Stimulated activated CD4-positive, alpha-beta T cell treated with anti-CD3 and anti-CD28 coated beads, Interleukin-1b, Interleukin-23, amount 100 ng/mL, for 48 hours (primary cell): ENCODE results near the gene PDZRN3.

Experiments used
- DNase-seq: peaks from one replicate; pipeline ENCODE4 v3.0.0-alpha.2; 2020

The PDZRN3 gene

GRCh38 chr3:73448041-73448440, 176.7 kb downstream of the PDZRN3 start:
- no peak for DNase-seq

DNA sequence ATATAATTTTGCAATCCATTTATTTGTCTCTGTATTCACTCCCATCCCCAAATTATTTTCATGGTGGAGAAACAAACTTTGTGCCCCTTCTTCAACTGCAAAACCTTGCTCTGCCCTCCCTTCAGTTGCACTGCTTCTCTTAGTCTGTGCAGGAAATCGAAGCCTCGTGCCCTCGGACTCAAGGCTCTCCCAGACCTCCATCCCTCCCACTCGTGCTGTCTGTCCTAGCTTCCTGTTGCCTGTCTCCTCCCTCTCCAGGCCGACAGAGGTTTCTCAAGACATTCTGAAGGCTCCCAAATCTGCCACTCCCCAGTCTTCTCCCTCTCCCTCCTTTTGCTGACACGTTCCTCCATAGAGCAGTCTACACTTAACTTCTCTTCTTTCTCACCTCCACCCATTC, 177.6 kb downstream of the PDZRN3 start:
- no peak for DNase-seq

GRCh38 chr3:73446467-73447110, 178.2 kb downstream of the PDZRN3 start:
- DNase-seq = no peak

- DNase-seq = no peak
Observed at GRCh38 chr3:73442886-73443285, 181.9 kb downstream of the PDZRN3 start.

GRCh38 chr3:73442152-73442551, 182.6 kb downstream of the PDZRN3 start:
- no peak for DNase-seq

DNA sequence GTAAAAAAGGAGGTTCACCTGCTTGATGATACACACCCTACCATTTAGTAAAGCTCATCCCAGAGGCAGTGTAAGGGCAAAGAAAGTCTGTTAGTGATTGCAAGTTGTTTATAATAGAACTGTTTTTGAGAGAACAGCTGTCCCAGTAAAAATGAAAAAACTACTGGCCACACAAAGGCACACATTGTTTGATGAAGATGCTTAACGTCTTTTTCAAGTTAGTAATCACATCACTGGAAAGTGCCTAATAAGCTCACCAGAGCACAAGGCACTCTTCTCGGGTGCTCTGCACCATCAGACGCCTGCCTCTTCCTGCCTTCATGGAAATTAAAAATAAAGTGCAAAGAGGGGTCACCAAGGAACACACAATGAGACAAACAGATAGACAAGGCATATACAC, 186.9 kb downstream of the PDZRN3 start:
- no peak for DNase-seq

DNA sequence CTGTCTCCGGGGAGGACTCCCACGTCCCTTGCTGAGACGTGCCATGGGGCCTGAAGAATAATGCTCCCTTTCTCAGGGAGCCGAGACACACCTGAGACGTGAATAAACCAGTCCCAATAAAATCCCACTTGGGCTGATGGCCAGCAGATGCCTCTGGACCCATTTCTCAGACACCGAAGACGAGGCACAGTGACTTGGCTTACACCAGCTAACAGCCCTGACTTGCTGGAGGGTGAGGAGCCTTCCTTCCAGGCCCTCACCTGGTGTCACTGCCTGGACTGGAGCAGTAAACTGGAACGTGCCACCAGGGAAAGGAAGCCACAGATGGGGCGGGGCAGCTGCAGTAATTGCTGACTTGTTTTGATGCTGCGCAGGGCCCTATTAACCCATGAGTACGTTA, 189.7 kb downstream of the PDZRN3 start:
- DNase-seq = no peak

- DNase-seq = no peak
Observed at GRCh38 chr3:73433687-73434086, 191.1 kb downstream of the PDZRN3 start.

DNA sequence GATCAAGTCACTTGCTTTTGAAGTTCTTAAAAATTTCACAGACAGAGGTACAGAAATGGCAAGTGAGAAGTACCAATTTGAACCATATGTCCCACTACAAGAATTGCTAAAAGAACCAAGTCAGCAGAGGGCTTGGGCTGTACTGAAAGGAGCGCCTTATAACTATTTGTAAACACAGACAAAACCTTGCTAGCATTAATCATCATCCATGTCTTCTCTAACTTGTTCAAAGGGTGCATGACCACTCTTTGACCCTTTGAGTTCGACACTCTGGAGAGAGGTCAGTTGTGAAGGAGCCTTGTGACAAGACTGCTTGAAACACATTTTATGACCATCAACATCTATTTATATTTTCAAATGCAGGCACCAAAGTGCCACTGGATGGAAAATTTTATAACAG, 191.7 kb downstream of the PDZRN3 start:
- no peak for DNase-seq

- no peak for DNase-seq
Observed at GRCh38 chr3:73432706-73433032, 192.1 kb downstream of the PDZRN3 start.

- no peak for DNase-seq
Observed at GRCh38 chr3:73432023-73432705, 192.6 kb downstream of the PDZRN3 start.

GRCh38 chr3:73431183-73431900, 193.4 kb downstream of the PDZRN3 start:
- no peak for DNase-seq

DNA sequence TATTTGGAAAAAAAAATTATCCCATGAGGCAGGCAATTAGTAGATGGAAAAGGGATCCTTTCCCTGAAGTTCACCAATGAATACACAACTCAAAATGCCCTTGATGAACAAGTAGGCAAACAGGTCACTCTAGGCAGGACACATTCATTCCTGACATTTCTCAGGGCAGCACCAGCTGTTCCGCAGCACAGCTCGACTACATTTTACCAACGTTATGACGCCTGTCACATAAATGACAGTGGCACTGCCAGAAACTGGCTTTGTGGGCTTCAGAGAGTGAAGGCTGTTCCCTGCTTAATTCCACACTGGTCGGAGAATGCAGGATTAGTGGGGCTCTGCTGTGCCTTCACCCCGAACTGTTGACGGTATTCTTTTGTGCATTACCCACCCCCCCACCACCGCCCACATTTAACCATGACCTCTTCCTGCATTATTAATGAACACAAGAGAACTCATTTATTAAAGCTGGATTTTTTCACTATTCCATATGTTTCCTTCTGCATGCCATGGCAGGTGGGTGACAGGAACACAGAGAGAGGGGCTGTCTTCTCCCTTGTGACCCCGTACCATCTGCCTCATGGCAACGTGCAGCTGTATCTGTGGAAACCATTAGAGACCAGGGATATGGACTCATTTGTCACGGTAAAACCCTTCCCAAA, 197.6 kb downstream of the PDZRN3 start:
- no peak for DNase-seq

DNA sequence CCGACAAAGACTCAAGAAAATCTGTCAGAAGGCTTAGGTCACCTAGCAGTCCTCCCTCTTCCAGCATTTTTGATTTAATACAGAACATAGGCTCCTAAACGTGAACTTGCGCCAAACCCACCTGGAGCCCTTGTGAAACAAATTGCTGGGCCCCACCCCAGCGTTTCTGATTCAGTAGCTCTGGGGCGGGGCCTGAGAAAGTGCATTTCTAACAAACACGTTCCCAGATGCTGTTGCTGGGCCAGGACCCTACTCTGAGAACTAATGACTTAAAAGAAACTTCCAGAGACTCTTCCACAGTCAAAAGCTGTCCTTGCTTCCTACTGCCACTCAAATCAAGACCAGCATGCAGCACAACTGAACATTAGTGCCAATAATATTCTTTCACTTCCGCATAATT, 198.1 kb downstream of the PDZRN3 start:
- no peak for DNase-seq

DNA sequence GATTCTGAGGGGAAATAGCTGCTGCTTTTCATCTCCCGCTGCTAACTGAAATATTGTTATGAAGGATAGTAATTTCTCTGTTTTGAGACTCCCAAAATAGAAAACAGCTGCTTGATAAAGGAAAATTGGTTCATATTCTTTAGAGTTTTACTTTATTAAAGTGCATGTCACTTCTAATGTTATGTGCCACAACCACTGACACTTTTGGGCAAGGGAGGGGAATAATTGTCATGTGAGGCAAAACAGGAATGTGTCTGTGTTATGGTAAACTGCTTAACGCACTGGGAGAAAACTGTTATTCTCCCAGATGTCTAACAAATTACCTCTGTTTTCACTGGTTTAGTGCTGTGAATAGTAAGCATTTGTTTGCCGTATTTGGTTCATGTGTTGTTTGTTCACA, 201.6 kb downstream of the PDZRN3 start:
- no peak for DNase-seq

DNA sequence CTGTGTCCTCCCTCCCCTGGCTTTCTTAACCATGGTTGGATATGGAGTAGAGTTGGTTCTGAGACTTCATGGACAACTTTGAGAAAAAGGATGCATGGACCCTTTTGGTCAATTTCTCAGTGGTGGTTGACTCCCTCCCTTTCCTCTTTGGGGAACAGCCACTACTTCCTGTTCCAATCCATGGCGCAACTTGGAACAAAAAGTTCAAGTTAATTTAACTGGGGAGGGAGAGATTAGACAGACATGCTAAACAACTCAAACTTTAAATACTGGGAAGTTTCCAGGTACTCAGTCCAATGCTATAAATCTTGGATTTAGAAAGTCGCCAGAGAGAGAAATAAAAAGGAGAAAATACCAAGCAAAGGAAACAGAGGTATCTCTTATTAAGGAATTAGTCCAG, 202.2 kb downstream of the PDZRN3 start:
- no peak for DNase-seq

DNA sequence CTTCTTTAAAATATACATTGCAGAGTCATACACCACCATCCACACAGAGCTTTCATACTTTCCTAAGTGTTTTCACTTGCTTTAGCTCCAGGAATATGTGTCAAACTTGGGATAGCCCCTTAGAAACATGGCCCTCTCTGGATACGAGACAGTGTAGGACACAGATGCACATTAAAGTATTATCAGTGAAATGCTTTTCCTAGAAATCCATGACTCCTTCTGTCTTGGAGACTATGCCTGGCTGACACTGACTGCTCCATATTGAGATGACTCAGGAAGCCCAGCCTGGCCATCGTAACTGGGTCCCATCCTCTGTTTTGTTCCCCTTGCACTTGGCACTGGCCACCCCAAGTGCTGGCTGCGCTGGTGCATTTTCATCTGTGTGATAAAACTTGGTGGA, 204.8 kb downstream of the PDZRN3 start:
- no peak for DNase-seq

- DNase-seq = no peak
Observed at GRCh38 chr3:73419179-73419803, 205.4 kb downstream of the PDZRN3 start.

DNA sequence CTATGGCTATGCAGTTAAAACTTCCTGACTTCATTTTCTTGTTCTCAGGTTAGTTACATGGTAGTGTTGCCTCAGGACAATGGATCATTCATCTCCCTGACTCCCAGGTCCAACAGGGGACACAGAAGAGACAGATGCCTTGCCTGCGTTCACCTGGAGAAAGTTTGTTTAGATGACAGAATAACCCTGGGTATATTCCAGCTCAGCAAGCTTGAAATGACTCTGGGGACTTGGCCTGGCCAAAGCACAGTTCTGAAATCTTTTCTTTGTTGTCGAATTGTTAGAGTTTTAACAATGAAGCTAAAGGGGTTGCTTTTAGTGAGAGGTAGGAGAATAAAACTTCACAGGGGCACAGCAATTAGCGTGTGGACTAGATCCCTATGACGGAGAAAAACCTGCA, 206.1 kb downstream of the PDZRN3 start:
- no peak for DNase-seq

DNA sequence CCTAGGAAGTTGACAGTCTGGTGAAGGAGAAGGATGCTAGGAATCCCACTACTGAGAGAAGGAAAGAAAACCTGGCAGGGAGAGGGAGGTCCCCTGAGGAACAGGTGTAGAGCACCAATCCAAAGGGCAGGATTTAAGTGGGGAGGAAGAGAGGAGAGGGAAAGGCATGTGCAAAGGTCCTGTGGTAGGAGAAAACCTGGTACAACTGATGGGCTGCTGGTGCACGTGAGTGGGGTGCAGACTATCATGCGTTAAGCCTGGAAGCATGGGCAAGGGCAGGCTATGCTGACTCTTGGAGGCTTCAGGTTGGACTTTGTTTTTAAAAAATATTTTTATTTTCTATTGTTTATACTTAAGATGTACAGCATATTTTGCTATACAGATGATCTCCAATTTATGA, 209.6 kb downstream of the PDZRN3 start:
- DNase-seq = no peak

GRCh38 chr3:73413619-73414018, 211.1 kb downstream of the PDZRN3 start:
- no peak for DNase-seq

GRCh38 chr3:73411993-73412392, 212.7 kb downstream of the PDZRN3 start:
- DNase-seq = no peak

DNA sequence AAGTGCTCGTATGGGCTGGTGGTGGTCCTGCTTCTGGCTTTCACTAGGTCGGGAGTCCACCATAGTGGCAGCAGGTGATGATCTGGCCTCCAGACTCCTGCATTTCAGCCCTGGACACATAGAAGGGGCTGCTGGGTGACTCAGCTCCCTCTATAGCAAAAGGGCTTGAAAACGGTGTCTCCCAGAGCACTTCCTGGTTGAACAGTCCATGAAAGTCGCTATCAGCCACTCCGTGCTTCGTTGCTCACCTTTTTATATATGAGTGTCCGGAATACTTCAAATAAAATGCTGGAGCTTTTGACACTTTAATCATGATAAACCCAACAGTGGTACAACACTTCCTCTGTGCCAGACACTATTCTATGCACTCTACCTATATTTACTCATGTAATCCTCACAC, 213.2 kb downstream of the PDZRN3 start:
- DNase-seq = no peak
